ENCODE measurements around the gene KLC4. TPM values are rescaled to one million over a fixed set of nuclear protein-coding genes. Genes with fewer than 3 reads are reported as not detected.
A peak's percentile ranks its signal among the peaks of the same experiment; 100 is the strongest.

Gene KLC4
- total and polyA plus RNA-seq, 9 of the 15 experiments (the other 6 are each of a cell fraction or from before 2014, with no cell fraction given), result 1.7 to 16.2 (median 7.7) TPM

- no peak for TF ChIP-seq ZFP91 (CRISPR knock-in tag; IDR thresholded peaks at IDR 0.05)
- peak in 1 of 2 experiments; percentile 2 for TF ChIP-seq AFF1 (IDR thresholded peaks at IDR 0.05; ENCODE audit: low read depth in 1 of 2, partially characterized antibody in 2 of 2)
- no peak for TF ChIP-seq CBFB (CRISPR knock-in tag; IDR thresholded peaks at IDR 0.05)
- TF ChIP-seq SPI1 (IDR thresholded peaks at IDR 0.05; ENCODE audit: borderline replicate concordance, low read depth, low read length), result no peak
- no peak for TF ChIP-seq YY1 (IDR thresholded peaks at IDR 0.05; ENCODE audit: borderline replicate concordance in 1 of 3, control insufficient read depth in 1 of 3, extremely low read depth in 1 of 3, insufficient read depth in 3 of 3, insufficient read length in 1 of 3, insufficient replicate concordance in 2 of 3, low read depth in 1 of 3, low read length in 2 of 3)
- no peak for TF ChIP-seq MCM5 (IDR thresholded peaks at IDR 0.05; ENCODE audit: low read depth)
- TF ChIP-seq GTF2A2 (tag; IDR thresholded peaks at IDR 0.05), result no peak
- TF ChIP-seq ZBTB26 (CRISPR knock-in tag; IDR thresholded peaks at IDR 0.05), result no peak
- no peak for TF ChIP-seq E2F4 (CRISPR knock-in tag; IDR thresholded peaks at IDR 0.05; ENCODE audit: low read depth)
- TF ChIP-seq GTF2E2 (tag; IDR thresholded peaks at IDR 0.05), result 0 out of 2 replicates have a peak, but pooled peaks have one; percentile 26
- no peak for TF ChIP-seq KLF10 (CRISPR knock-in tag; IDR thresholded peaks at IDR 0.05)
- no peak for TF ChIP-seq ZNF830 (CRISPR knock-in tag; IDR thresholded peaks at IDR 0.05)
- TF ChIP-seq LARP7 (IDR thresholded peaks at IDR 0.05), result no peak
- peak; percentile 17; the same call in 1 of the 2 replicates for TF ChIP-seq VEZF1 (CRISPR knock-in tag; IDR thresholded peaks at IDR 0.05)
- no peak for TF ChIP-seq NR2F6 (CRISPR knock-in tag; IDR thresholded peaks at IDR 0.05)
- TF ChIP-seq NFRKB (IDR thresholded peaks at IDR 0.05; ENCODE audit: low read depth), result 0 out of 2 replicates have a peak, but pooled peaks have one; percentile 6
- TF ChIP-seq FOXK1 (CRISPR knock-in tag; IDR thresholded peaks at IDR 0.05; ENCODE audit: borderline replicate concordance), result no peak
These were observed 5.1 kb upstream of the KLC4 start (continued) for GRCh38 chr6:43054206-43054943.
